Adrenal gland (tissue), 12 donors: ENCODE measurements around the gene RPTOR. TPM values are rescaled to one million over a fixed set of nuclear protein-coding genes. Genes with fewer than 3 reads are reported as not detected.

Source experiments
- DNase-seq, 7 donors: peaks; one replicate each; pipeline ENCODE4 v3.0.0-alpha.2; 2019 to 2020
- H3K27ac ChIP-seq, 5 donors: fragments of 200-600 bp; sonication (generic) in 4 of 5; 1 replicate in 3 of 5; 2 replicates in 2 of 5; pipeline versions ENCODE4 v1.5.1 to v1.8.0; 2016 to 2020; ENCODE audit warnings: mild to moderate bottlenecking in 1 of 5
- H3K27me3 ChIP-seq: fragments of 200-600 bp; 2 replicates; pipeline ENCODE4 v1.8.0; 2021
- H3K36me3 ChIP-seq, 2 donors: fragments of 200-600 bp; replicated peaks in 1 of 2; 1 replicate in 1 of 2; 2 replicates in 1 of 2; pipeline versions ENCODE4 v1.5.1 to v1.8.0; 2018 to 2022
- H3K4me1 ChIP-seq, 2 donors: fragments of 200-600 bp; replicated peaks in 1 of 2; 1 replicate in 1 of 2; 2 replicates in 1 of 2; pipeline versions ENCODE4 v1.5.1 to v1.8.0; 2018 to 2021
- H3K4me3 ChIP-seq, 4 donors: fragments of 200-600 bp; sonication (generic) in 3 of 4; one replicate each; pipeline ENCODE4 v1.5.1; 2016 to 2018
- H3K9me3 ChIP-seq, 3 donors: fragments of 200-600 bp; sonication (generic) in 1 of 3; replicated peaks in 1 of 3; 1 replicate in 2 of 3; 2 replicates in 1 of 3; pipeline versions ENCODE4 v1.5.1 to v1.8.0; 2016 to 2021
- POLR2A ChIP-seq, 2 donors: fragments of 450-650 bp; IDR thresholded peaks; one replicate each; pipeline ENCODE4 v1.6.1; 2017; ENCODE audit warnings: antibody characterized with exemption in 2 of 2, mild to moderate bottlenecking in 2 of 2, moderate library complexity in 1 of 2
- WGBS, 4 donors: extraction: QIAGEN DNeasy Blood & Tissue Kit in 2 of 4; methylation state at CpG; one replicate each; pipeline versions ENCODE4 v1.1.5 to v1.1.7; 2013 to 2017; 5-methylcytosine and 5-hydroxymethylcytosine counted together
- intact Hi-C, 2 donors: fragments of 100-400 bp; cut with DNase I; formaldehyde crosslinking; loops; one replicate each; pipeline versions ENCODE4 v1.14.1 to v1.15.0; 2022 to 2023
- polyA plus RNA-seq, 3 donors: library from polyadenylated mRNA; stranded (reverse); fragments of 200-250 nt in 2 of 3; fragments of 350-450 nt in 1 of 3; fragmentation: Illumina TruSeq in 1 of 3; extraction: RNeasy Lipid Tissue Mini Kit (QIAGEN cat#74804) in 1 of 3; gene quantifications; one replicate each; pipeline ENCODE4 v1.2.3, GENCODE V29; 2013 to 2014
- total RNA-seq, 9 donors: library from RNA; depleted of rRNA in 4 of 9; stranded (reverse); fragments of >200 nt in 4 of 9; fragments of 120-200 nt in 1 of 9; fragmentation: NEBNext Ultra II Directional in 1 of 9; extraction: Animal tissue kit (Norgen Biotek cat#: 25700) in 1 of 9; gene quantifications; one replicate each; pipeline versions ENCODE4 v1.1.0 to v1.2.4, GENCODE V29; 2013 to 2023
- TF ChIP-seq, protein P1 (sequence below), 6 experiments: fragments of 450-650 bp in 4 of 6; fragments of 200-600 bp in 2 of 6; sonication (generic) in 1 of 6; IDR thresholded peaks; 1 replicate in 5 of 6; 2 replicates in 1 of 6; pipeline versions ENCODE4 v1.5.1 to v1.8.0; 2016 to 2021; ENCODE audit warnings: antibody characterized with exemption in 6 of 6, mild to moderate bottlenecking in 2 of 6, moderate library complexity in 1 of 6
- donor health status: healthy with polysubstance abuse.
- donor health status: Bipolar disorder and iron deficiency.
- donor health status: DM: yes; HTN: yes; CAD: no.
- donor health status: DM: no; HTN: no; CAD: no.
- donor health status: DM: no; HTN: no; CAD: no.
- donor health status: DM: yes; HTN: yes; CAD: no.

Gene RPTOR
- total and polyA plus RNA-seq, 12 donors: 9.7 to 53.3 (median 29.7) TPM

GRCh38 chr17:80644536-80644935, 99.9 kb downstream of the RPTOR start:
- intact Hi-C loops: no loop called here
- Histone ChIP-seq H3K27ac (no peak overlapping the region), H3K27me3 (no peaks in the 10 kb centered on the region), H3K9me3 (no peaks in the 10 kb centered on the region), H3K36me3 (no peaks in the 10 kb centered on the region), H3K4me1 (peaks cover 0 to 7% of the 10 kb centered on the region in 2 donors), H3K4me3 (no peak overlapping the region)
- TF ChIP-seq, protein P1, sequence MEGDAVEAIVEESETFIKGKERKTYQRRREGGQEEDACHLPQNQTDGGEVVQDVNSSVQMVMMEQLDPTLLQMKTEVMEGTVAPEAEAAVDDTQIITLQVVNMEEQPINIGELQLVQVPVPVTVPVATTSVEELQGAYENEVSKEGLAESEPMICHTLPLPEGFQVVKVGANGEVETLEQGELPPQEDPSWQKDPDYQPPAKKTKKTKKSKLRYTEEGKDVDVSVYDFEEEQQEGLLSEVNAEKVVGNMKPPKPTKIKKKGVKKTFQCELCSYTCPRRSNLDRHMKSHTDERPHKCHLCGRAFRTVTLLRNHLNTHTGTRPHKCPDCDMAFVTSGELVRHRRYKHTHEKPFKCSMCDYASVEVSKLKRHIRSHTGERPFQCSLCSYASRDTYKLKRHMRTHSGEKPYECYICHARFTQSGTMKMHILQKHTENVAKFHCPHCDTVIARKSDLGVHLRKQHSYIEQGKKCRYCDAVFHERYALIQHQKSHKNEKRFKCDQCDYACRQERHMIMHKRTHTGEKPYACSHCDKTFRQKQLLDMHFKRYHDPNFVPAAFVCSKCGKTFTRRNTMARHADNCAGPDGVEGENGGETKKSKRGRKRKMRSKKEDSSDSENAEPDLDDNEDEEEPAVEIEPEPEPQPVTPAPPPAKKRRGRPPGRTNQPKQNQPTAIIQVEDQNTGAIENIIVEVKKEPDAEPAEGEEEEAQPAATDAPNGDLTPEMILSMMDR (IDR thresholded peaks at IDR 0.05): no peak
- no peak for TF ChIP-seq POLR2A (IDR thresholded peaks at IDR 0.05)
- WGBS, 4 donors: 90 to 99% (median 94%) methylated on average over 3 of the region's 3 CpGs
- DNase-seq: no peak

DNA sequence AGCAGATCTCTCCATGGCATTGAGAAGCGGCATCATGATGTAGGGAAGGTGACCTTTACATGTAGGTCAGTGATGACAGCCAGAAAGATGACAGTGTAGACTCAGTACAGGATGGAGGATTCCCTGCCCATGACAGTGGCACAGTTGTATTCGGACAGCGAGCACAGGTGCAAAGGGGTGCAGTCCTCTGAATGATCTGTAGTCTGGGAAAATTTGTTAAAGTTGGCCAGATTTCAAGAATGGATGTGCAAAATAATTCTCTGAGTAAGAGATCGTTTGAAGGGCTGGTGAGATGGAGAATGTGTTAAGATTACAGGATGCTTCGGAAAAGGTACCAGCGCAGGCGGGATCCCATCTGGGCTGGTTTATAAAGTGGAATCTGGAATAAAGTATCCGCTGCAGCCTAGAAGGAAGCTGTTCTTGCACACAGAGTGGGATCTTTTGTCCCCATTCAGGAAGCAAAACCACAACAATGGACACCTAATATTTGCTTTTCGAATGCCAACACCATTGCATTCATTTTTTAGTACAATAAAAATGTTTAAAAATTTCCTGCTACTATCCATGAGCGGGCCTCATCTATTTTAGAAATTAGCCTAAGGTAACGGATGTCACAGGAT, 101.2 kb downstream of the RPTOR start:
- WGBS, 4 donors: 77 to 79% (median 78%) methylated on average over 11 of the region's 11 CpGs
- Histone ChIP-seq H3K36me3 (no peaks in the 10 kb centered on the region), H3K9me3 (no peaks in the 10 kb centered on the region), H3K27me3 (no peaks in the 10 kb centered on the region), H3K27ac (no peak overlapping the region), H3K4me3 (no peak overlapping the region), H3K4me1 (peaks cover 0 to 18% of the 10 kb centered on the region in 2 donors)
- intact Hi-C loops: no loop called here
- DNase-seq: no peak
- TF ChIP-seq POLR2A (IDR thresholded peaks at IDR 0.05): no peak
- TF ChIP-seq, protein P1 (IDR thresholded peaks at IDR 0.05): no peak

- no peak overlapping the region for H3K4me3 ChIP-seq
- intact Hi-C loops: no loop called here
- no peaks in the 10 kb centered on the region for H3K36me3 ChIP-seq
- H3K4me1 ChIP-seq: peaks cover 0 to 18% of the 10 kb centered on the region in 2 donors
- H3K27ac ChIP-seq: no peak overlapping the region
- H3K27me3 ChIP-seq: no peaks in the 10 kb centered on the region
- DNase-seq: no peak
- TF ChIP-seq, protein P1 (IDR thresholded peaks at IDR 0.05): no peak
- no peak for TF ChIP-seq POLR2A (IDR thresholded peaks at IDR 0.05)
- 91 to 94% (median 93%) methylated on average over 9 of the region's 9 CpGs for WGBS, 4 donors
- H3K9me3 ChIP-seq: no peaks in the 10 kb centered on the region
Measured at GRCh38 chr17:80646328-80646727, 101.7 kb downstream of the RPTOR start.

GRCh38 chr17:80647746-80648145, 103.1 kb downstream of the RPTOR start:
- Histone ChIP-seq H3K36me3 (no peaks in the 10 kb centered on the region), H3K4me1 (peaks cover 0 to 18% of the 10 kb centered on the region in 2 donors), H3K9me3 (no peaks in the 10 kb centered on the region), H3K27ac (no peak overlapping the region), H3K4me3 (no peak overlapping the region), H3K27me3 (no peaks in the 10 kb centered on the region)
- intact Hi-C loops: no loop called here
- TF ChIP-seq, protein P1 (IDR thresholded peaks at IDR 0.05): no peak
- no peak for DNase-seq
- WGBS, 4 donors: 75 to 97% (median 88%) methylated on average over 3 to 6 of the region's 6 CpGs
